Panc1 (cell line): ENCODE measurements around the gene INTS3.

Source experiments
- CTCF ChIP-seq: fragments of 450-650 bp; IDR thresholded peaks from 2 replicates; pipeline ENCODE4 v1.5.1; 2017; ENCODE audit warnings: mild to moderate bottlenecking
- POLR2AphosphoS5 ChIP-seq: IDR thresholded peaks from 2 replicates; pipeline ENCODE4 v1.6.1; 2012; ENCODE audit warnings: mild to moderate bottlenecking, low read depth, low read length, moderate library complexity
- TCF7L2 ChIP-seq: IDR thresholded peaks from 2 replicates; pipeline ENCODE4 v1.6.1; 2011; ENCODE audit warnings: mild to moderate bottlenecking, low read depth, low read length, inconsistent platforms

- TF ChIP-seq CTCF = no peak
- TF ChIP-seq POLR2AphosphoS5 = no peak
- TF ChIP-seq TCF7L2 = no peak
Measured at GRCh38 chr1:153803470-153804056, 75.7 kb downstream of the INTS3 start.
